Activated naive CD8-positive, alpha-beta T cell treated with anti-CD3 and anti-CD28 coated beads, Interleukin-2, amount 50 U/mL, for 24 hours (primary cell): ENCODE measurements around the gene SLC7A6OS.

Experiments used
- ATAC-seq: fragments of 150-1000 bp; cut with Tn5 transposase; one replicate; pipeline ENCODE4 v1.10.0; 2021
- DNase-seq: peaks from one replicate; pipeline ENCODE4 v3.0.0; 2021
- H3K27ac Mint-ChIP-seq: one replicate; pipeline ENCODE4 v1.8.0; 2021; ENCODE audit warnings: mild to moderate bottlenecking, mixed read lengths
- H3K27me3 Mint-ChIP-seq: one replicate; pipeline ENCODE4 v1.8.0; 2021; ENCODE audit warnings: mixed read lengths
- H3K36me3 Mint-ChIP-seq: one replicate; pipeline ENCODE4 v1.8.0; 2021; ENCODE audit warnings: low read depth, mixed read lengths
- H3K4me1 Mint-ChIP-seq: one replicate; pipeline ENCODE4 v1.8.0; 2021; ENCODE audit warnings: mixed read lengths
- H3K4me3 Mint-ChIP-seq: one replicate; pipeline ENCODE4 v1.8.0; 2021; ENCODE audit warnings: mild to moderate bottlenecking, moderate library complexity, mixed read lengths
- H3K9me3 Mint-ChIP-seq: one replicate; pipeline ENCODE4 v1.8.0; 2021; ENCODE audit warnings: mixed read lengths

Gene SLC7A6OS

GRCh38 chr16:68310774-68311511 is at the start of gene SLC7A6OS, which contains the start of gene PRMT7:
SLC7A6OS (minus strand) TSS chr16:68310946; CDS start chr16:68310926, 20 bp downstream.
PRMT7 (plus strand) TSS chr16:68311019; CDS start chr16:68315980, 4,961 bp downstream.
- Mint-ChIP-seq H3K9me3 (no peaks in the 10 kb centered on the region), H3K4me3 (peak within 1 kb of the TSS; percentile 85), H3K36me3 (peaks cover 32% of the 10 kb centered on the region), H3K4me1 (peaks cover 47% of the 10 kb centered on the region), H3K27me3 (no peaks in the 10 kb centered on the region), H3K27ac (peak within 1 kb of the TSS; percentile 96)
- ATAC-seq (peak; percentile 99), DNase-seq (peak; percentile 91)

DNA sequence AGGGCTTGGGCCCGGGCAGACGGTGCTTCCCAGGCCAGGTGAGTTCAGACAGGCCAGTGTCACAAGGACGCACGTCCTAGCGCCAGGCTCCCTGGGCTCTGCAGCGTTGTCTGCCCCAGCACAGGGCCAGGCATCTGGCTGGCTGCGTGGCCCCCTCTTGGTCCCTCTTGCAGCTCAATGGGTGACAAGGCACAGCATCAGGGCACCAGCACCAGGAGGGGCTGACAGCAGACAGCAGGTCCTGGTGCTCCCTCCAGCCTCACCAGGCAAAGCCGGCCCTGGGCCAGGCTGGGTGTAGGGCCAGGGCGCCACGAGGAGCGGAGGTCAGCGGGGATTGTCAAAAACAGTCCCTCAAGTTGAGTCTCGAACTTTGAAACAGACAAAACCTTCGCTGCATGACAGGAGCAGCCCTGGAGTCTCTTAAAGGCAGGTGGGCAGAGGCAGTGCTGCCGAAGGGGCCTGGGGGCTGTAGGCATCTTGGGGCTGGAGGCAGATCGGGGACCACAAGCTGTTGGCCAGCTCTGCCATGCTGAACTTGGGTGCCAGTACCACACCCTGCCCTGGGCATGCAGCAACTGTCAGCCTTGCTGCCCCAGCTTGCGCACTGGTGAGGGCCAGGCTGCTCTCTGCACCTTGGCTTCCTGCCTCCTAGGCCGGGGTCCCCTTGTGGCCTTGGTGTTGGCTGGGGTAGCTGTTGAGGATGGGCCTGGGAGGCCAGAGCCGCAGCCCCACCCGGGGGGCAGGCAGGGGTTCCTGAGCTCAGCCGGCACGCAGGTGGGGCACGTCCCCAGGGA is 48.8 kb upstream of the SLC7A6OS start:
- ATAC-seq (no peak), DNase-seq (no peak)
- Mint-ChIP-seq H3K9me3 (no peaks in the 10 kb centered on the region), H3K27me3 (no peaks in the 10 kb centered on the region), H3K27ac (no peak overlapping the region), H3K4me3 (no peak overlapping the region), H3K4me1 (peaks cover 28% of the 10 kb centered on the region), H3K36me3 (peaks cover 20% of the 10 kb centered on the region)

GRCh38 chr16:68358951-68359350 is 48.2 kb upstream of the SLC7A6OS start:
- Mint-ChIP-seq H3K4me1 (peaks cover 28% of the 10 kb centered on the region), H3K27me3 (no peaks in the 10 kb centered on the region), H3K4me3 (no peak overlapping the region), H3K27ac (no peak overlapping the region), H3K9me3 (no peaks in the 10 kb centered on the region), H3K36me3 (peaks cover 24% of the 10 kb centered on the region)
- no peak for ATAC-seq
- DNase-seq, result no peak

- H3K4me1 Mint-ChIP-seq, result peaks cover 28% of the 10 kb centered on the region
- no peak for DNase-seq
- H3K27ac Mint-ChIP-seq, result no peak overlapping the region
- peaks cover 33% of the 10 kb centered on the region for H3K36me3 Mint-ChIP-seq
- H3K27me3 Mint-ChIP-seq, result no peaks in the 10 kb centered on the region
- no peaks in the 10 kb centered on the region for H3K9me3 Mint-ChIP-seq
- ATAC-seq, result no peak
- H3K4me3 Mint-ChIP-seq, result no peak overlapping the region
Measured at GRCh38 chr16:68357923-68358322, 47.2 kb upstream of the SLC7A6OS start.

DNA sequence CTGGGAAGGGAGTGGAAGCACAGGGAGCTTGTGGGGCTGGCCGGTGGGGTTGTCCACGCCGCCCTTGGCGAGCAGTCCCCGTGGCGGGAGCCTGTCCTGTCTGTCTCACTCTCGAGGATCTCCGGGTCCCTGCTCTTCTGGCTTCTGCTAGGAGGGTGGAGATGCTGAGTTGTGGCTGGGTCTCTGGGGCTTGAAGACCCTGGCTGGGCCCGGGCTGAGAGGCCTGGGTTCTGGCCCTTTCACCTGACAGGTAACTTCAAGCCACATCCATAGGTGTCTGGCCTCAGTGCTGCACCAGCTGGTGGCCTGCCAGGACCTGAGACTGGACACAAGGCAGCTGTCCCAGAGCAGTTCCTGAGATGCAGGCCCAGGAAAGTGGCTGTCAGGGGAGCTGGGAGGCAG is 46.8 kb upstream of the SLC7A6OS start:
- H3K27me3 Mint-ChIP-seq, result no peaks in the 10 kb centered on the region
- DNase-seq (no peak), ATAC-seq (no peak)
- H3K4me3 Mint-ChIP-seq, result no peak overlapping the region
- H3K4me1 Mint-ChIP-seq, result peaks cover 28% of the 10 kb centered on the region
- H3K27ac Mint-ChIP-seq, result no peak overlapping the region
- H3K9me3 Mint-ChIP-seq, result no peaks in the 10 kb centered on the region
- peaks cover 35% of the 10 kb centered on the region for H3K36me3 Mint-ChIP-seq

- H3K4me3 Mint-ChIP-seq, result no peak overlapping the region
- no peaks in the 10 kb centered on the region for H3K9me3 Mint-ChIP-seq
- ATAC-seq (no peak), DNase-seq (no peak)
- H3K27me3 Mint-ChIP-seq, result no peaks in the 10 kb centered on the region
- peaks cover 28% of the 10 kb centered on the region for H3K4me1 Mint-ChIP-seq
- H3K27ac Mint-ChIP-seq, result no peak overlapping the region
- H3K36me3 Mint-ChIP-seq, result peaks cover 35% of the 10 kb centered on the region
Measured at GRCh38 chr16:68356919-68357286, 46.2 kb upstream of the SLC7A6OS start.

DNA sequence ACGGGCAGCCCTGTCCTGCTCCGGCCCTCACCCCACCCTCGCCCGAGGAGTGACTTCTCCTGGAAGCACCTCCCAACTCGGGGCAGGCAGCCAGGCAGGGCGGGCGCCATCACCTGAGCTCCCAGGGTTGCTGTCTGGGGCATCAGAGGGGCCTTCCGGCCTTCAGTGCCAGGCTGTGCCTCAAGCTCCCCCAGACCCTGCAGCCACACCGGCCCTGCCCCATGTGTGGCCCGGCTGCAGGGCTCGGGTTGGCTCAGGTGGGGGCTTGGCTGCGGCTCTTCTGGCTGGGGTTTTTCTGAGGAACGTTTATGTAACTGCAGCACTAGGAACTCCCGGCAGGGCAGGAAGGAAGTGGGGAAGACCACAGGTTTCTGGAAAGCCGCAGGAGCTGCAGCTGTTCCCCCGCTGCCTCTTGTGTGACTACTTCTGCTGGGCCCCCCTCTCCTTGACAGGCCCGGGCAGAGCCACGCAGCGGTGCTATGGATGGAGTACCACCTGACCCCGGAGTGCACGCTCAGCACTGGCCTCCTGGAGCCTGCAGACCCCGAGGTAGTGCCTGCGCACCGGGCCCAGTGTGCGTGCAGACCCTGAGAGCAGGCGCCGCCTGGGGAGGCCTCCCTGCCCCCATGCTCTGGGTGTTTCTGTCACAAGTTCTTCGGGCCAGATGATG is 45.6 kb upstream of the SLC7A6OS start:
- DNase-seq (peak; percentile 76), ATAC-seq (peak; percentile 83)
- H3K27me3 Mint-ChIP-seq, result no peaks in the 10 kb centered on the region
- peak overlapping the region; percentile 71 for H3K27ac Mint-ChIP-seq
- peaks cover 28% of the 10 kb centered on the region for H3K4me1 Mint-ChIP-seq
- H3K9me3 Mint-ChIP-seq, result no peaks in the 10 kb centered on the region
- H3K36me3 Mint-ChIP-seq, result peaks cover 35% of the 10 kb centered on the region
- H3K4me3 Mint-ChIP-seq, result no peak overlapping the region

- Mint-ChIP-seq H3K9me3 (no peaks in the 10 kb centered on the region), H3K36me3 (peaks cover 36% of the 10 kb centered on the region), H3K27me3 (no peaks in the 10 kb centered on the region), H3K4me3 (no peak overlapping the region), H3K27ac (no peak overlapping the region), H3K4me1 (peaks cover 28% of the 10 kb centered on the region)
- ATAC-seq, result no peak
- no peak for DNase-seq
Measured at GRCh38 chr16:68355447-68356248, 44.9 kb upstream of the SLC7A6OS start.

DNA sequence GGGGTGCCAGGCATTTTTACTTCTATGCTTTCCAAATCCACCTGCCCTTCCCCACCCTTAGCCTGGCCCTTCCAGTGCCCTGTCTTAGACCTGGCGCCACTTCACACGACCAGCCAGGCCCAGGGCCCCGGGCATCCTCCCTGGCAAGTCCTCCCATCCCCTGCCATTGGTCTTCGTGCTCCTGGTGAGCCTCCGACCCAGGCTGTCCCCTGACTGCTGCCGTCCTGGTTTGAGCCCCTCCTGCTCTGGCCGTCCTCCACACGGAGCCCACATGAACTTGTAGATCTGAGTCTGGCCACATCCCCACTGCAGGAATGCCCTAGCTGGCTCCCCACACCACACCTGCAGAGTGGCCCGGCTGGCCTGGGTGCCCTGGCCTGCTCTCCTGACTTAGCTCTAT is 44.1 kb upstream of the SLC7A6OS start:
- ATAC-seq, result no peak
- H3K36me3 Mint-ChIP-seq, result peaks cover 38% of the 10 kb centered on the region
- H3K4me3 Mint-ChIP-seq, result no peak overlapping the region

DNA sequence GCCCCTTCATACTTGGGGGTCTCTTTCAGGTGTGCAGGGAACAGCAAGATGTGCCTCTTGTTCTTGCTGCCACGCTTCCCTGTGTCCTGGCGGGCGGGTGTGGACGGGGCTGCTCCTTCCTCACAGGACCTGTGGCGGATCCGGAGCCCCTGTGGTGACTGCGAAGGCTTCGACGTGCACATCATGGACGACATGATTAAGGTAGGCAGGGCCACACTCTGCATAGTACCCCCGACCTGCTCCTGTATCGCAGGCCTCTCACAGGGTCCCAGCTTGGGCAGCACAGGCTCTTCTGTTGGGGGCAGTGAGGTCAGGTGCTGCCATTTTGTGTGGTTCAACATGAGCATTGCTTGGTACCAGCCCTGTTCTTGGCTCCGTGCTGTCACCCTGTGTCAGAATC is 42.6 kb upstream of the SLC7A6OS start:
- no peak overlapping the region for H3K4me3 Mint-ChIP-seq
- DNase-seq, result no peak

More for the DNA sequence above, 44.1 kb upstream of the SLC7A6OS start:
- no peaks in the 10 kb centered on the region for H3K9me3 Mint-ChIP-seq
- H3K4me1 Mint-ChIP-seq, result peaks cover 28% of the 10 kb centered on the region
- no peak overlapping the region for H3K27ac Mint-ChIP-seq
- DNase-seq, result no peak
- H3K27me3 Mint-ChIP-seq, result no peaks in the 10 kb centered on the region

DNA sequence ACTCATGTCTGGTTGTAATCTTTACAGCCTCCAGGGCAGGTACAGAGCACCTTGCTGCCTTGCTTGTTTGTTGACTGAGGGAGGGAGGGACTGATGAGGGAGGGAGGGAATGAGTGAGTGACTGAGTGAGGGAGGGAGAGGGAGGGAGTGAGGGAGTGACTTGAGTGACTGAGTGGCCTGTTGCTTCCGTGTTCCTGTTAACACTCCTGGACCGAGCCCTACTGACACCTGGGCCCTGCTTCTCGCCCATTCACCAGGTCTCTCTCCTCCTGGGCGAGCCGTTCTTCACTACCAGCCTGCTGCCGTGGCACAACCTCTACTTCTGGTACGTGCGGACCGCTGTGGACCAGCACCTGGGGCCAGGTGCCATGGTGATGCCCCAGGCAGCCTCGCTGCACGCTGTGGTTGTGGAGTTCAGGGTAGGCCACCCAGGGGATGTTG is 41.3 kb upstream of the SLC7A6OS start:
- Mint-ChIP-seq H3K9me3 (no peaks in the 10 kb centered on the region), H3K4me1 (peaks cover 20% of the 10 kb centered on the region), H3K36me3 (peaks cover 52% of the 10 kb centered on the region), H3K27ac (no peak overlapping the region), H3K27me3 (no peaks in the 10 kb centered on the region), H3K4me3 (no peak overlapping the region)
- DNase-seq (no peak), ATAC-seq (no peak)

More for the DNA sequence above, 42.6 kb upstream of the SLC7A6OS start:
- H3K27ac Mint-ChIP-seq, result no peak overlapping the region
- H3K9me3 Mint-ChIP-seq, result no peaks in the 10 kb centered on the region
- peaks cover 49% of the 10 kb centered on the region for H3K36me3 Mint-ChIP-seq
- no peaks in the 10 kb centered on the region for H3K27me3 Mint-ChIP-seq
- peaks cover 28% of the 10 kb centered on the region for H3K4me1 Mint-ChIP-seq
- ATAC-seq, result no peak

DNA sequence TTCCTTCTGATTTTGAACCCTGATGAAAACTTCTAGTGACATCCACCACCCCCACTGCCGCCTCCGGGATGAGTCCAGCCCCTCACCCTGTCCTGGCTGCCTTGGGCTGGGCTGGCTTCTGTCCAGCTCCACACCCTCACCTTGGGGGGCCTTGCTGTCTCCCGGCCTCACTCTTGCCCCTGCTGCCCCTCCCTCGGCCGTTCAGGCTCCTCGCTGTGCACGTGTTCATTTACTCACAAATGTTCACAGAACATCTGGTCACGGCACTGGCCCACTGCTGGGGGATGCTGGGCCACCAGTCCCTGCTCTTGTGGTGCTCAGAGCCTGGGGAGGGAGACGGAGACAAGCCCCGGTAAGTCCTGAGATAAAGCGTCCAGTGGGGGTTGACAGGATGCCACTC is 40.7 kb upstream of the SLC7A6OS start:
- no peak overlapping the region for H3K27ac Mint-ChIP-seq
- DNase-seq (no peak), ATAC-seq (no peak)
- no peak overlapping the region for H3K4me3 Mint-ChIP-seq
- peaks cover 55% of the 10 kb centered on the region for H3K36me3 Mint-ChIP-seq
- peaks cover 14% of the 10 kb centered on the region for H3K4me1 Mint-ChIP-seq
- H3K27me3 Mint-ChIP-seq, result no peaks in the 10 kb centered on the region
- no peaks in the 10 kb centered on the region for H3K9me3 Mint-ChIP-seq

DNA sequence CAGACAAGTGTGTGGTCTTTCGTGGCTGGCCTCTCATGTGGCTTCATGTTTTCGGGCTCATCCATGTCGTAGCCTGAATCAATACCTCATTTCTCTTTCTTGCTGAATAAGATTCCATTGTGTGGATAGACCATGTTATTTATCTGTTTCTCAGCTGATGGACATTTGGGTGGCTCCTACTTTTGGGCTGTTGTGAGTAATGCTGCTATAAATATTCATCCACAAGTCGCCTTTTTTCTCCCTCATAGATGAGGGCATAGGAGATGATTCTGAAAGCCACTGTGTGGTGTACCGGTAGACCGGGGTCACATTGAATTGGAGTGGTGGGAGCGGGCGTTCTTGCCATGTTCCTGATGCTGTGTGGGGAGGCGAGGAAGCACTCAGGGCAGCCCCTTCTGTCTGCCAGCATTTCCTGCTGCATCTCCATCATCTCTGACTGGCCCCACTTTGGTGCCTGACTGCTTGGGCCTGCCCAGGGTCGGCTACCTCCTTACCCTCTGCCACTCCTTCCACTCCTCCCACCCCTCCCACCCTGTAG is 40.1 kb upstream of the SLC7A6OS start:
- Mint-ChIP-seq H3K4me1 (peaks cover 8% of the 10 kb centered on the region), H3K27me3 (no peaks in the 10 kb centered on the region), H3K9me3 (no peaks in the 10 kb centered on the region), H3K4me3 (no peak overlapping the region), H3K27ac (no peak overlapping the region), H3K36me3 (peaks cover 59% of the 10 kb centered on the region)
- DNase-seq (no peak), ATAC-seq (no peak)
